ENCODE results near the gene MAGED2.
"Not testable (repeated sequence)": the region's sequence is repeated elsewhere in the genome, so short reads cannot be mapped to it uniquely, and the experiment has no call there.

DNA sequence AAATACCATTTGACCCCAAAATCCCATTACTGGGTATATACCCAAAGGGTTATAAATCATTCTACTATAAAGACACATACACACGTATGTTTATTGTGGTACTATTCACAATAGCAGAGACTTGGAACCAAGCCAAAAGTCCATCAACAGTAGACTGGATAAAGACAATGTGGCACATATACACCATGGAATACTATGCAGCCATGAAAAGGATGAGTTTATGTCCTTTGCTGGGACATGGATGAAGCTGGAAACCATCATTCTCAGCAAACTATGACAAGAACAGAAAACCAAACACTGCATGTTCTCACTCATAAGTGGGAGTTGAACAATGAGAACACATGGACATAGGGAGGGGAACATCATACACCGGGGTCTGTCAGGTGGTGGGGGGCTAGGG is 40.2 kb downstream of the MAGED2 start:
- TF ChIP-seq, protein P1, sequence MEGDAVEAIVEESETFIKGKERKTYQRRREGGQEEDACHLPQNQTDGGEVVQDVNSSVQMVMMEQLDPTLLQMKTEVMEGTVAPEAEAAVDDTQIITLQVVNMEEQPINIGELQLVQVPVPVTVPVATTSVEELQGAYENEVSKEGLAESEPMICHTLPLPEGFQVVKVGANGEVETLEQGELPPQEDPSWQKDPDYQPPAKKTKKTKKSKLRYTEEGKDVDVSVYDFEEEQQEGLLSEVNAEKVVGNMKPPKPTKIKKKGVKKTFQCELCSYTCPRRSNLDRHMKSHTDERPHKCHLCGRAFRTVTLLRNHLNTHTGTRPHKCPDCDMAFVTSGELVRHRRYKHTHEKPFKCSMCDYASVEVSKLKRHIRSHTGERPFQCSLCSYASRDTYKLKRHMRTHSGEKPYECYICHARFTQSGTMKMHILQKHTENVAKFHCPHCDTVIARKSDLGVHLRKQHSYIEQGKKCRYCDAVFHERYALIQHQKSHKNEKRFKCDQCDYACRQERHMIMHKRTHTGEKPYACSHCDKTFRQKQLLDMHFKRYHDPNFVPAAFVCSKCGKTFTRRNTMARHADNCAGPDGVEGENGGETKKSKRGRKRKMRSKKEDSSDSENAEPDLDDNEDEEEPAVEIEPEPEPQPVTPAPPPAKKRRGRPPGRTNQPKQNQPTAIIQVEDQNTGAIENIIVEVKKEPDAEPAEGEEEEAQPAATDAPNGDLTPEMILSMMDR (IDR thresholded peaks at IDR 0.05), result not testable (repeated sequence)
- not testable (repeated sequence) for TF ChIP-seq POLR2A (IDR thresholded peaks at IDR 0.05)
